ENCODE results near the gene CEACAM6.
"Not testable (repeated sequence)": the region's sequence is repeated elsewhere in the genome, so short reads cannot be mapped to it uniquely, and the experiment has no call there.

The CEACAM6 gene

GRCh38 chr19:41746593-41747227, 8.6 kb upstream of the CEACAM6 start:
- peak; percentile 10 to 33 (median 21) for DNase-seq (ENCODE audit: low read depth in 4 of 4, low spot score in 1 of 4)

GRCh38 chr19:41748012-41748411, 7.3 kb upstream of the CEACAM6 start:
- DNase-seq (ENCODE audit: low read depth in 4 of 4, low spot score in 1 of 4), result no peak

GRCh38 chr19:41750248-41751134, 4.8 kb upstream of the CEACAM6 start:
- not testable (repeated sequence) for DNase-seq (ENCODE audit: low read depth in 4 of 4, low spot score in 1 of 4)

- DNase-seq (ENCODE audit: low read depth in 4 of 4, low spot score in 1 of 4), result peak; percentile 65 to 81 (median 72)
These were observed 2.2 kb upstream of the CEACAM6 start for GRCh38 chr19:41753159-41753558.

GRCh38 chr19:41753936-41754529, 1.3 kb upstream of the CEACAM6 start:
- peak; percentile 33 to 58 (median 50) for DNase-seq (ENCODE audit: low read depth in 4 of 4, low spot score in 1 of 4)

GRCh38 chr19:41758846-41759245, 3.5 kb downstream of the CEACAM6 start:
- DNase-seq (ENCODE audit: low read depth in 4 of 4, low spot score in 1 of 4), result no peak

GRCh38 chr19:41767115-41767514, 11.8 kb downstream of the CEACAM6 start:
- DNase-seq (ENCODE audit: low read depth in 4 of 4, low spot score in 1 of 4), result no peak

- DNase-seq (ENCODE audit: low read depth in 4 of 4, low spot score in 1 of 4), result not testable (repeated sequence)
These were observed 12.8 kb downstream of the CEACAM6 start for GRCh38 chr19:41768105-41768504.

GRCh38 chr19:41769608-41770007, 14.3 kb downstream of the CEACAM6 start:
- no peak for DNase-seq (ENCODE audit: low read depth in 4 of 4, low spot score in 1 of 4)

GRCh38 chr19:41771410-41771809, 16.1 kb downstream of the CEACAM6 start:
- no peak for DNase-seq (ENCODE audit: low read depth in 4 of 4, low spot score in 1 of 4)

GRCh38 chr19:41774515-41774980, 19.2 kb downstream of the CEACAM6 start:
- peak in 2 of 4 experiments; percentile 23 to 30 for DNase-seq (ENCODE audit: low read depth in 4 of 4, low spot score in 1 of 4)

- no peak for DNase-seq (ENCODE audit: low read depth in 4 of 4, low spot score in 1 of 4)
These were observed 21.4 kb downstream of the CEACAM6 start for GRCh38 chr19:41776700-41777099.

GRCh38 chr19:41783612-41784011, 28.3 kb downstream of the CEACAM6 start:
- DNase-seq (ENCODE audit: low read depth in 4 of 4, low spot score in 1 of 4), result no peak

GRCh38 chr19:41784312-41784711, 29.0 kb downstream of the CEACAM6 start:
- no peak for DNase-seq (ENCODE audit: low read depth in 4 of 4, low spot score in 1 of 4)

GRCh38 chr19:41784743-41785142, 29.4 kb downstream of the CEACAM6 start:
- no peak for DNase-seq (ENCODE audit: low read depth in 4 of 4, low spot score in 1 of 4)

- DNase-seq (ENCODE audit: low read depth in 4 of 4, low spot score in 1 of 4), result peak; percentile 49 to 55 (median 52)
These were observed 30.3 kb downstream of the CEACAM6 start for GRCh38 chr19:41785653-41786052.

- DNase-seq (ENCODE audit: low read depth in 4 of 4, low spot score in 1 of 4), result no peak
These were observed 31.7 kb downstream of the CEACAM6 start for GRCh38 chr19:41787055-41787454.

- DNase-seq (ENCODE audit: low read depth in 4 of 4, low spot score in 1 of 4), result not testable (repeated sequence)
These were observed 33.2 kb downstream of the CEACAM6 start for GRCh38 chr19:41788518-41788917.

GRCh38 chr19:41789053-41789452, 33.7 kb downstream of the CEACAM6 start:
- DNase-seq (ENCODE audit: low read depth in 4 of 4, low spot score in 1 of 4), result not testable (repeated sequence)

GRCh38 chr19:41792513-41793413, 37.4 kb downstream of the CEACAM6 start:
- DNase-seq (ENCODE audit: low read depth in 4 of 4, low spot score in 1 of 4), result peak; percentile 9 to 47 (median 31)

GRCh38 chr19:41793414-41793727, 38.0 kb downstream of the CEACAM6 start:
- DNase-seq (ENCODE audit: low read depth in 4 of 4, low spot score in 1 of 4), result no peak
